ENCODE data around the gene BTAF1.

Gene BTAF1

DNA sequence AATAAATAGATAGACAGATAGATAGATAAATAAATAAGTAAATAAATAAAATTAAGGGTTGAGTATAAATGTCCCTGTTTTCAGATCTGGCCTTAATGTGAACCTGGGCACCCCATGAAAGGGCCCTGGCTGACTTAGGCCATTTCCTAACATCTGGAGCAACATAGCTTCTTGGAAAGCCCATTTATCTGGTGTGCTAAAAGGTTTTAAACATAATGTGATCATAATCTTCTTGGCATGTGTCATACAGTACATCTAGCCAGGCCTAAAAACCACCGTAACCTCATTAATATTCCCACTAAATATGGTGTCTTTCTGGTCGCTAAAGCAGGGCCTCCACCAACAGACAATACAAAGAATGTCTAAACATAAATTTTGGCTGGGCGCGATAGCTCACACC, 142.8 kb downstream of the BTAF1 start:
- DNase-seq: no peak
- no peaks in the 10 kb centered on the region for H3K79me2 ChIP-seq (ENCODE audit: low read length)
- no peaks in the 10 kb centered on the region for H3K9me2 ChIP-seq (replicated peaks; ENCODE audit: insufficient read depth, low read length)
- no peaks in the 10 kb centered on the region for H3K27me3 ChIP-seq (replicated peaks; ENCODE audit: insufficient read depth, low read length)
- no peak for TF ChIP-seq EZH2phosphoT487 (IDR thresholded peaks at IDR 0.05; ENCODE audit: low read length)
- TF ChIP-seq, protein P1, sequence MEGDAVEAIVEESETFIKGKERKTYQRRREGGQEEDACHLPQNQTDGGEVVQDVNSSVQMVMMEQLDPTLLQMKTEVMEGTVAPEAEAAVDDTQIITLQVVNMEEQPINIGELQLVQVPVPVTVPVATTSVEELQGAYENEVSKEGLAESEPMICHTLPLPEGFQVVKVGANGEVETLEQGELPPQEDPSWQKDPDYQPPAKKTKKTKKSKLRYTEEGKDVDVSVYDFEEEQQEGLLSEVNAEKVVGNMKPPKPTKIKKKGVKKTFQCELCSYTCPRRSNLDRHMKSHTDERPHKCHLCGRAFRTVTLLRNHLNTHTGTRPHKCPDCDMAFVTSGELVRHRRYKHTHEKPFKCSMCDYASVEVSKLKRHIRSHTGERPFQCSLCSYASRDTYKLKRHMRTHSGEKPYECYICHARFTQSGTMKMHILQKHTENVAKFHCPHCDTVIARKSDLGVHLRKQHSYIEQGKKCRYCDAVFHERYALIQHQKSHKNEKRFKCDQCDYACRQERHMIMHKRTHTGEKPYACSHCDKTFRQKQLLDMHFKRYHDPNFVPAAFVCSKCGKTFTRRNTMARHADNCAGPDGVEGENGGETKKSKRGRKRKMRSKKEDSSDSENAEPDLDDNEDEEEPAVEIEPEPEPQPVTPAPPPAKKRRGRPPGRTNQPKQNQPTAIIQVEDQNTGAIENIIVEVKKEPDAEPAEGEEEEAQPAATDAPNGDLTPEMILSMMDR (IDR thresholded peaks at IDR 0.05; ENCODE audit: low read length): no peak
- no peak for TF ChIP-seq EZH2 (optimal IDR thresholded peaks at IDR 0.05; ENCODE audit: low read depth, low read length)
- H2AFZ ChIP-seq (ENCODE audit: low read length): no peak overlapping the region
- no peaks in the 10 kb centered on the region; the same call in 1 of the 2 replicates for H3K9me3 ChIP-seq (replicated peaks; ENCODE audit: insufficient read depth, low read length)
- no peak overlapping the region for H3K27ac ChIP-seq (ENCODE audit: low read length)
- no peak overlapping the region for H3K4me2 ChIP-seq (ENCODE audit: low read depth, low read length)
- no peaks in the 10 kb centered on the region for H3K36me3 ChIP-seq (replicated peaks; ENCODE audit: insufficient read depth, low read length)
- no peaks in the 10 kb centered on the region for H3K4me1 ChIP-seq (ENCODE audit: low read length)
- H3K4me3 ChIP-seq (ENCODE audit: low read length): no peak overlapping the region
- no peaks in the 10 kb centered on the region for H3F3A ChIP-seq (ENCODE audit: insufficient read depth, low read length)
- H3K9ac ChIP-seq (ENCODE audit: low read length): no peak overlapping the region
- H4K20me1 ChIP-seq (ENCODE audit: insufficient read depth, low read length): no peaks in the 10 kb centered on the region

DNA sequence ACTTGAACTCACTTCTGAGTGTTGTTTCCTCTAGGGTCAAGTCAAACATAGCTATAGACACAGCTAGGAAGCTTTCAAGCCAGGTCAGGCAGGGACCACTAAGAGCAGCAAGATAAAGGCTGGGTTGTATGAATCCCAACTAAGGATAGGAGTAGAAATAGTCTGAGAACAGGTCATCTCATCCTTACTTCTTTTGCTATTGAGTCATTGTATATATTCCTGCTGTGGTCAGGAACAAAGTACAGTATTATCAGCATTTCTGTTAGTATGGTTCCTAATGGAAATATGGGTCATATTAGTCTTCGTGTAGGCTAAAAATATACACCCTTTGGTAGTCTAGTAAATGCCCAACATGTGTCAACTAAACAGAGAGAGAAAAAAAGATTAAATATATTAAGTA, 145.3 kb downstream of the BTAF1 start:
- no peak overlapping the region for H2AFZ ChIP-seq (ENCODE audit: low read length)
- H3K36me3 ChIP-seq (replicated peaks; ENCODE audit: insufficient read depth, low read length): no peaks in the 10 kb centered on the region
- H3K9me2 ChIP-seq (replicated peaks; ENCODE audit: insufficient read depth, low read length): no peaks in the 10 kb centered on the region
- H3K27me3 ChIP-seq (replicated peaks; ENCODE audit: insufficient read depth, low read length): no peaks in the 10 kb centered on the region
- no peaks in the 10 kb centered on the region; the same call in 1 of the 2 replicates for H3K9me3 ChIP-seq (replicated peaks; ENCODE audit: insufficient read depth, low read length)
- no peak overlapping the region for H3K27ac ChIP-seq (ENCODE audit: low read length)
- TF ChIP-seq, protein P1 (IDR thresholded peaks at IDR 0.05; ENCODE audit: low read length): no peak
- TF ChIP-seq EZH2 (optimal IDR thresholded peaks at IDR 0.05; ENCODE audit: low read depth, low read length) (no peak), EZH2phosphoT487 (IDR thresholded peaks at IDR 0.05; ENCODE audit: low read length) (no peak)
- no peak overlapping the region for H3K4me2 ChIP-seq (ENCODE audit: low read depth, low read length)
- H3K9ac ChIP-seq (ENCODE audit: low read length): no peak overlapping the region
- no peaks in the 10 kb centered on the region for H3K4me1 ChIP-seq (ENCODE audit: low read length)
- no peaks in the 10 kb centered on the region for H3F3A ChIP-seq (ENCODE audit: insufficient read depth, low read length)
- no peak for DNase-seq
- no peak overlapping the region for H3K4me3 ChIP-seq (ENCODE audit: low read length)
- H4K20me1 ChIP-seq (ENCODE audit: insufficient read depth, low read length): no peaks in the 10 kb centered on the region
- no peaks in the 10 kb centered on the region for H3K79me2 ChIP-seq (ENCODE audit: low read length)

DNA sequence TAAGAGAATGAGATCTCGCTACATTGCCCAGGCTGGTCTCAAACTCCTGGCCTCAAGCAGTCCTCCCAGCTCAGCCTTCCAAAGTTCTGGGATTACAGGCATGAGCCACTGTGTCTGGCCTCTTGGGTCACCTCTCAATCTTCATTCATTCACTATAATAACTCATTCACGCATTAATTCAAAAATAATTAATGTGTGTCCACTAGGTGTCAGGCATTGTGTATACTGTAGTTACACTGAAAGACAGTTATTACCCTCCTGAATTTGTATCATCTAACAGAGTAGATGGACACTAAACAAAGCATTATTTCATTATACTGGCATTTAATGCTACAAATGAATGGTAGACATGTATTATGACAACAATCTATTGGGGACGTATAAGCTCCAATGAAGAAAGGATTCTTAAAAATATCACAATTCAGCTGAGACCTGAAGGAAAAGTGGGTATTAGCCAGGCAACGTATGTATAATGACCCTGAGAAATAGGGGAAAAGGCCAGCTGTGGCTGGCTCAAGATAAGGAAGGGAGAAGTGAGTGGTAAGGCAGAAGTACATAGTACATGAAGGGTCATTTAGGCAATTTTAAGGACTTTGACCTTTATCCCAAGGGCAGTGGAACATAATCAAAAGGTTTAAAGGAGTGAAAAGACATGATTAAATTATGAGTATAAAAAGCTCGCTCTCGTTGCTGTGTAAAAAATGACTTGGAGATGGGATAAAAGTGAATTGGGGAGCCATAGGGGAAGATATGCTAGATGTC, 150.7 kb downstream of the BTAF1 start:
- H3K27me3 ChIP-seq (replicated peaks; ENCODE audit: insufficient read depth, low read length): no peaks in the 10 kb centered on the region
- no peaks in the 10 kb centered on the region for H3K9me2 ChIP-seq (replicated peaks; ENCODE audit: insufficient read depth, low read length)
- DNase-seq: peak; percentile 46
- no peak overlapping the region for H3K9ac ChIP-seq (ENCODE audit: low read length)
- H3F3A ChIP-seq (ENCODE audit: insufficient read depth, low read length): no peaks in the 10 kb centered on the region
- TF ChIP-seq, protein P1 (IDR thresholded peaks at IDR 0.05; ENCODE audit: low read length): peak; percentile 27; the same call in 1 of the 2 replicates
- TF ChIP-seq EZH2 (optimal IDR thresholded peaks at IDR 0.05; ENCODE audit: low read depth, low read length): no peak
- H3K9me3 ChIP-seq (replicated peaks; ENCODE audit: insufficient read depth, low read length): no peaks in the 10 kb centered on the region
- no peak overlapping the region for H3K4me3 ChIP-seq (ENCODE audit: low read length)
- no peak overlapping the region for H2AFZ ChIP-seq (ENCODE audit: low read length)
- H3K36me3 ChIP-seq (replicated peaks; ENCODE audit: insufficient read depth, low read length): no peaks in the 10 kb centered on the region
- peaks cover 6% of the 10 kb centered on the region; the same call in 1 of the 2 replicates for H3K4me1 ChIP-seq (ENCODE audit: low read length)
- H4K20me1 ChIP-seq (ENCODE audit: insufficient read depth, low read length): no peaks in the 10 kb centered on the region
- no peak overlapping the region for H3K27ac ChIP-seq (ENCODE audit: low read length)
- H3K4me2 ChIP-seq (ENCODE audit: low read depth, low read length): no peak overlapping the region
- H3K79me2 ChIP-seq (ENCODE audit: low read length): no peaks in the 10 kb centered on the region

Measured in MM.1S (cell line).